Esophagus squamous epithelium (tissue), 5 donors: ENCODE data around the gene TOX2. TPM values are rescaled to one million over a fixed set of nuclear protein-coding genes. Genes with fewer than 3 reads are reported as not detected.

Experiments
- DNase-seq: peaks from one replicate; lab custom pipeline; 2025; lab: John Stamatoyannopoulos, UW
- H3K27ac ChIP-seq, 4 donors: fragments of 200-600 bp; sonication (generic); one replicate each; pipeline ENCODE4 v1.5.1; 2016 to 2019; ENCODE audit warnings: mild to moderate bottlenecking in 1 of 4
- H3K27me3 ChIP-seq, 4 donors: fragments of 200-600 bp; sonication (generic); 1 replicate in 3 of 4; 2 replicates in 1 of 4; pipeline versions ENCODE4 v1.5.1 to v1.6.0; 2017 to 2021; ENCODE audit warnings: antibody characterized with exemption in 1 of 4
- H3K36me3 ChIP-seq, 3 donors: fragments of 200-600 bp; sonication (generic); one replicate each; pipeline ENCODE4 v1.5.1; 2016 to 2019
- H3K4me1 ChIP-seq, 3 donors: fragments of 200-600 bp; sonication (generic); one replicate each; pipeline ENCODE4 v1.5.1; 2017 to 2019
- H3K4me3 ChIP-seq, 4 donors: fragments of 200-600 bp; sonication (generic); 1 replicate in 3 of 4; 2 replicates in 1 of 4; pipeline ENCODE4 v1.5.1; 2016 to 2019; ENCODE audit warnings: mild to moderate bottlenecking in 2 of 4, moderate library complexity in 1 of 4
- H3K9me3 ChIP-seq, 3 donors: fragments of 200-600 bp; sonication (generic); one replicate each; pipeline ENCODE4 v1.5.1; 2016 to 2019
- POLR2A ChIP-seq, 4 donors: fragments of 450-650 bp; IDR thresholded peaks; one replicate each; pipeline ENCODE4 v1.6.1; 2017; ENCODE audit warnings: antibody characterized with exemption in 4 of 4, mild to moderate bottlenecking in 4 of 4, moderate library complexity in 3 of 4
- WGBS, 2 donors: methylation state at CpG; one replicate each; pipeline ENCODE4 v1.1.5; 2018; 5-methylcytosine and 5-hydroxymethylcytosine counted together
- intact Hi-C: fragments of 100-400 bp; cut with DNase I; formaldehyde crosslinking; loops from one replicate; pipeline ENCODE4 v1.15.0; 2022
- total RNA-seq, 4 donors: library from RNA; depleted of rRNA; stranded (reverse); fragments of >200 nt; gene quantifications; one replicate each; pipeline ENCODE4 v1.1.0, GENCODE V29; 2016
- TF ChIP-seq, protein P1 (sequence below), 6 experiments: fragments of 450-650 bp in 4 of 6; fragments of 200-600 bp in 2 of 6; sonication (generic) in 2 of 6; IDR thresholded peaks; one replicate each; pipeline ENCODE4 v1.5.1; 2016 to 2019; ENCODE audit warnings: antibody characterized with exemption in 6 of 6, mild to moderate bottlenecking in 4 of 6, moderate library complexity in 4 of 6
- donor health status: DM: yes; HTN: yes; CAD: no.

The TOX2 gene
- total RNA-seq, 4 donors from 2014 or later, result 0.99 to 22.9 (median 3.1) TPM

DNA sequence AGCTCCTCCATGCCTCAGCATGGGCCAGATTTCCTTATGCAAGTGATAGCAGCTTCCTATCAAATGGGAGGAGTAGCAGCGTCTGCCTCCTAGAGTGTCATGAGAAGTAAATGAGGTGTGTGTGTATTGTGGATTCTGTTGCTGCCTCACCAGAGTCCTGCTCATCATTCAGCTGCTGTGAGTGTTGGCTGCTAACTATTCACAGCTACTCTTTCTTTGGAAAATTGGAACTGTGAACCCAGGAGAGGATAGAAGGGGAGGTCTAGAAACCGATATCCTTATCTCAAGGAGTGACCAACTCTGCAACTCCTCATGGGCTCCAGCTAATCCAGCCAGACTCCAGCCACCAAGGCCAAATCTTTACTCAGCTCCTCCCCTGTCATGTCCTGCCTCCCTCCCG lies 63.3 kb downstream of the TOX2 start:
- intact Hi-C loops, result no loop called here
- DNase-seq, result no peak
- peaks cover 0 to 11% (median 0%) of the 10 kb centered on the region in 4 donors for H3K27me3 ChIP-seq
- H3K36me3 ChIP-seq, result no peaks in the 10 kb centered on the region
- no peaks in the 10 kb centered on the region for H3K9me3 ChIP-seq
- H3K27ac ChIP-seq, result no peak overlapping the region
- no peak for TF ChIP-seq POLR2A (IDR thresholded peaks at IDR 0.05)
- TF ChIP-seq, protein P1, sequence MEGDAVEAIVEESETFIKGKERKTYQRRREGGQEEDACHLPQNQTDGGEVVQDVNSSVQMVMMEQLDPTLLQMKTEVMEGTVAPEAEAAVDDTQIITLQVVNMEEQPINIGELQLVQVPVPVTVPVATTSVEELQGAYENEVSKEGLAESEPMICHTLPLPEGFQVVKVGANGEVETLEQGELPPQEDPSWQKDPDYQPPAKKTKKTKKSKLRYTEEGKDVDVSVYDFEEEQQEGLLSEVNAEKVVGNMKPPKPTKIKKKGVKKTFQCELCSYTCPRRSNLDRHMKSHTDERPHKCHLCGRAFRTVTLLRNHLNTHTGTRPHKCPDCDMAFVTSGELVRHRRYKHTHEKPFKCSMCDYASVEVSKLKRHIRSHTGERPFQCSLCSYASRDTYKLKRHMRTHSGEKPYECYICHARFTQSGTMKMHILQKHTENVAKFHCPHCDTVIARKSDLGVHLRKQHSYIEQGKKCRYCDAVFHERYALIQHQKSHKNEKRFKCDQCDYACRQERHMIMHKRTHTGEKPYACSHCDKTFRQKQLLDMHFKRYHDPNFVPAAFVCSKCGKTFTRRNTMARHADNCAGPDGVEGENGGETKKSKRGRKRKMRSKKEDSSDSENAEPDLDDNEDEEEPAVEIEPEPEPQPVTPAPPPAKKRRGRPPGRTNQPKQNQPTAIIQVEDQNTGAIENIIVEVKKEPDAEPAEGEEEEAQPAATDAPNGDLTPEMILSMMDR (IDR thresholded peaks at IDR 0.05), result no peak
- no peak overlapping the region for H3K4me3 ChIP-seq
- WGBS, 2 donors, result 71 to 90% methylated on average over 2 to 3 of the region's 3 CpGs
- peaks cover 0 to 9% (median 0%) of the 10 kb centered on the region in 3 donors for H3K4me1 ChIP-seq

DNA sequence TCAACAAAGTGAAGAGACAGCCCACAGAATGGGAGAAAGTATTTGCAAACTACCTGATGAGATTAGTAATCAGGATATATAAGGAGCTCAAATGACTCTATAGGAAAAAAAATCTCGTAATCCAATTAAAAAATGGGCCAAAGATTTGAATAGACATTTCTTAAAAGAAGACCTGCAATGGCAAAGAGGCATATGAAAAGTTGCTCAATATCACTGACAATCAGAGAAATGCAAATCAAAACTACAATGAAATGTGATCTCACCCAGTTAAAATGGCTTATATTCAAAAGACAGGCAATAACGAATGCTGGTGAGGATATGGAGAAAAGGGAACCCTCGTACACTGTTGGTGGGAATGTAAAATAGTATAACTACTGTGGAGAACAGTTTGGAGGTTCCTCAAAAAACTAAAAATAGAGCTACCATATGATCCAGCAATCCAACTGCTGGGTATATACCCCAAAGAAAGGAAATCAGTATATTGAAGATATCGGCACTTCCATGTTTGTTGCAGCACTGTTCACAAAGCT lies 65.0 kb downstream of the TOX2 start:
- no peak overlapping the region for H3K4me3 ChIP-seq

GRCh38 chr20:43981540-43981939 lies 66.9 kb downstream of the TOX2 start:
- Histone ChIP-seq H3K27ac (no peak overlapping the region), H3K36me3 (no peaks in the 10 kb centered on the region), H3K9me3 (no peaks in the 10 kb centered on the region), H3K4me3 (no peak overlapping the region), H3K4me1 (peaks cover 0 to 7% (median 0%) of the 10 kb centered on the region in 3 donors), H3K27me3 (peaks cover 0 to 11% (median 0%) of the 10 kb centered on the region in 4 donors)
- TF ChIP-seq, protein P1 (IDR thresholded peaks at IDR 0.05), result no peak
- TF ChIP-seq POLR2A (IDR thresholded peaks at IDR 0.05), result no peak
- WGBS, 2 donors, result 72 to 84% methylated on average over 4 of the region's 4 CpGs
- intact Hi-C loops, result no loop called here
- no peak for DNase-seq

More for the DNA sequence above, 65.0 kb downstream of the TOX2 start:
- TF ChIP-seq, protein P1 (IDR thresholded peaks at IDR 0.05), result no peak
- TF ChIP-seq POLR2A (IDR thresholded peaks at IDR 0.05), result no peak
- 85 to 86% methylated on average over 4 of the region's 4 CpGs for WGBS, 2 donors
- Histone ChIP-seq H3K9me3 (no peaks in the 10 kb centered on the region), H3K36me3 (no peaks in the 10 kb centered on the region), H3K4me1 (peaks cover 0 to 12% (median 0%) of the 10 kb centered on the region in 3 donors), H3K27me3 (peaks cover 0 to 11% (median 0%) of the 10 kb centered on the region in 4 donors), H3K27ac (no peak overlapping the region)
- intact Hi-C loops, result no loop called here
- DNase-seq, result no peak

DNA sequence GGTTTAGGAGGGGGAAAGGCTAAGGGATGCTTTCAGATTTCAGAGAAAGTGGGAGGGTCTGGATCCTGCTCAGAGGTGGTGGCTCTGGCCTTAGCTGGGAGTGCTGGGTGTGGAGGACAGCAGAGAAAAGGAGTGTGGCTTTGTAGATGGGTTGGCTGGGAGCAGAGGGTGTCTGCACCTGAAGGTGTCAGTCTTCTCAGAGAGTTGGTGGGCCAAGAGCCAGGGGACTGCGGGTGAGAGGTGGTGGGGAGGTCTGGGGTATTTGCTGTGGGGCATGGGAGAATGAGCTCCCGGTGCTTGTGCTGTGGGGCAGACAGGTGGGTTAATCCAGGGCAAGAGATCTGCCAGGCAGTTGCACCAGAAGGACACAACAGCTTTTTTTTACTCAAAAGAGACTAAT lies 67.4 kb downstream of the TOX2 start:
- no peaks in the 10 kb centered on the region for H3K36me3 ChIP-seq
- TF ChIP-seq, protein P1 (IDR thresholded peaks at IDR 0.05), result no peak
- no peak for TF ChIP-seq POLR2A (IDR thresholded peaks at IDR 0.05)
- H3K9me3 ChIP-seq, result no peaks in the 10 kb centered on the region
- H3K27ac ChIP-seq, result no peak overlapping the region
- H3K4me3 ChIP-seq, result no peak overlapping the region
- WGBS, 2 donors, result 80 to 90% methylated on average over 2 of the region's 2 CpGs
- no peak for DNase-seq
- H3K4me1 ChIP-seq, result peaks cover 0 to 7% (median 0%) of the 10 kb centered on the region in 3 donors
- peaks cover 0 to 9% (median 0%) of the 10 kb centered on the region in 4 donors for H3K27me3 ChIP-seq
- intact Hi-C loops, result no loop called here

DNA sequence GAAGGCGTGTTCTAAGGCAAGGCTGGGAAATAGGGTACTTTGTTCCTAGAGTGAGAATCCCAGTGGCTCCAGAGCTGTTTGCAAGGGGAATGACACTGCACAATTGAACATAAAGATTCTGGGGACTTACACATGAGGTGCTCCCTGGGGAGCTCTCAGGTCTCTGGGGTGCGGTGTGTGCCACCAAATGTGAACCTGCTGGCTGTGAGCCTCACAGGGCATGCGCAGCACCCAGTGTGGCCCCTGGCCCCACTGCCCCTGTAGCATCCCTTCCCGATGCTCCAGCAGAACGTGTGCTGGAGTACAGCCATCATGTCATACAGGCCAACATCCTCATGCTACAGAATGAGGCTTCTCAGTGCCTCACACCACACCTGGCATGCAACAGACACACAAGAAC lies 68.2 kb downstream of the TOX2 start:
- no peak for DNase-seq
- WGBS, 2 donors, result 90 to 92% methylated on average over 5 of the region's 5 CpGs
- no peak overlapping the region for H3K4me3 ChIP-seq
- H3K9me3 ChIP-seq, result no peaks in the 10 kb centered on the region
- no peaks in the 10 kb centered on the region for H3K36me3 ChIP-seq
- TF ChIP-seq, protein P1 (IDR thresholded peaks at IDR 0.05), result no peak
- TF ChIP-seq POLR2A (IDR thresholded peaks at IDR 0.05), result no peak
- peaks cover 0 to 4% (median 0%) of the 10 kb centered on the region in 4 donors for H3K27me3 ChIP-seq
- intact Hi-C loops, result no loop called here
- no peak overlapping the region for H3K27ac ChIP-seq
- H3K4me1 ChIP-seq, result peaks cover 0 to 7% (median 0%) of the 10 kb centered on the region in 3 donors
